PC-9 (cell line): ENCODE measurements around the gene CFAP161.

Experiments used
- EZH2 ChIP-seq: fragments of 200-600 bp; sonication (generic); IDR thresholded peaks from 2 replicates; pipeline ENCODE4 v1.8.0; 2017; ENCODE audit warnings: antibody characterized with exemption, low read depth
- TF ChIP-seq, protein P1 (sequence below): fragments of 200-600 bp; sonication (generic); conservative IDR thresholded peaks from 2 replicates; pipeline ENCODE4 v1.6.1; 2017; ENCODE audit warnings: mixed run types, antibody characterized with exemption, mild to moderate bottlenecking, moderate library complexity

DNA sequence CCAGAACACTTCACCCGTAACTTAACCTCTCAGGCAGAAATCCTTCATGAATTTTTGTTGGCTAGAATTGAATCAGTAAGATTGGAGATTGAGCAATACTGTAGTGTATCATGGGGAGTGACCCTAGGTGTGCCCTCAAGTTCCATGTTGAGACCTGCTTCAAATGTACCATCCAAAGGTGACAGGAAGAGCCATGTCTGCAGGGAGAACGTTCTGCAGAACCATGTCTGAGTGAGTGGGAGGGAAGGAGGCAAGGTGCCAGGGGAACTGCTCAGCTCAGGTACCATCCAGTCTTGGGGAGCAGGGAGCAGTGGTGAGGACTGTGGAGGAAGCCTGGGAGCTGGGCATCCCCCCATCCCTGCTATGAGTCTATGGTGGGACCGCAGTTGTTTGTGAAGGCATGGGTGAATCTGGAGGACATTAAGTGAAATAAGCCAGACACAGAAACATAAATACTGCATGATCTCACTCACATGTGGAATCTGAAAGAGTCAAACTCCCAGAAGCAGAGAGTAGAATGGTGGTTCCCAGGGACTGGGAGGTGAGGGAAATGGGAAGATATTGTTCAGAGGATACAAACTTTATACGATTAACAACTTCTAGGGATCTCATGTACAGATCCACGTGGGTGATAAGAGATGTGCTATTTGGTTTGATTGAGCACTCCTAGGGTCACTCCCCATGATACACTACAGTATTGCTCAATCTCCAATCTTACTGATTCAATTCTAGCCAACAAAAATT, 23.3 kb downstream of the CFAP161 start:
- TF ChIP-seq, protein P1, sequence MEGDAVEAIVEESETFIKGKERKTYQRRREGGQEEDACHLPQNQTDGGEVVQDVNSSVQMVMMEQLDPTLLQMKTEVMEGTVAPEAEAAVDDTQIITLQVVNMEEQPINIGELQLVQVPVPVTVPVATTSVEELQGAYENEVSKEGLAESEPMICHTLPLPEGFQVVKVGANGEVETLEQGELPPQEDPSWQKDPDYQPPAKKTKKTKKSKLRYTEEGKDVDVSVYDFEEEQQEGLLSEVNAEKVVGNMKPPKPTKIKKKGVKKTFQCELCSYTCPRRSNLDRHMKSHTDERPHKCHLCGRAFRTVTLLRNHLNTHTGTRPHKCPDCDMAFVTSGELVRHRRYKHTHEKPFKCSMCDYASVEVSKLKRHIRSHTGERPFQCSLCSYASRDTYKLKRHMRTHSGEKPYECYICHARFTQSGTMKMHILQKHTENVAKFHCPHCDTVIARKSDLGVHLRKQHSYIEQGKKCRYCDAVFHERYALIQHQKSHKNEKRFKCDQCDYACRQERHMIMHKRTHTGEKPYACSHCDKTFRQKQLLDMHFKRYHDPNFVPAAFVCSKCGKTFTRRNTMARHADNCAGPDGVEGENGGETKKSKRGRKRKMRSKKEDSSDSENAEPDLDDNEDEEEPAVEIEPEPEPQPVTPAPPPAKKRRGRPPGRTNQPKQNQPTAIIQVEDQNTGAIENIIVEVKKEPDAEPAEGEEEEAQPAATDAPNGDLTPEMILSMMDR, result no peak
- no peak for TF ChIP-seq EZH2
